ENCODE results near the gene RASSF5. TPM values are rescaled to one million over a fixed set of nuclear protein-coding genes. Genes with fewer than 3 reads are reported as not detected.

RASSF5 gene
- polyA plus RNA-seq, 2 of the 4 experiments (the other 2 are of a cell fraction) = 2.0 to 2.2 TPM

- ChIA-PET POLR2A (no interaction called here), CTCF (interaction anchor here (1.4 to 1.7 kb wide), 3 partner anchors 24 to 63 kb away, joined by 3 to 8 read pairs (median 6); no protein-coding TSS in a partner anchor)
- H3K4me1 ChIP-seq = peaks cover 5% of the 10 kb centered on the region; the same call in 1 of the 3 replicates
- no peak for DNase-seq (ENCODE audit: low read depth in 1 of 2, low spot score in 1 of 2)
- 83% methylated on average over 5 of the region's 5 CpGs for WGBS (ENCODE audit: missing lambda C conversion rate)
- TF ChIP-seq EHF (CRISPR knock-in tag; IDR thresholded peaks at IDR 0.05) = no peak
- no peak for TF ChIP-seq NFE2L2 (conservative IDR thresholded peaks at IDR 0.05; ENCODE audit: low read length)
- no peak overlapping the region for H3K27ac ChIP-seq
- no peaks in the 10 kb centered on the region for H3K9me3 ChIP-seq
- ATAC-seq = no peak
- FAIRE-seq = no peak
- H3K4me3 ChIP-seq = no peak overlapping the region
- H3K4me2 ChIP-seq = no peak overlapping the region
Observed at GRCh38 chr1:206521127-206521526, 13.8 kb downstream of the RASSF5 start.

GRCh38 chr1:206521694-206522402, 14.5 kb downstream of the RASSF5 start:
- Histone ChIP-seq H3K4me1 (peaks cover 5% of the 10 kb centered on the region; the same call in 1 of the 3 replicates), H3K4me3 (no peak overlapping the region), H3K4me2 (no peak overlapping the region), H3K9me3 (no peaks in the 10 kb centered on the region), H3K27ac (no peak overlapping the region)
- ATAC-seq (no peak), FAIRE-seq (no peak), DNase-seq (ENCODE audit: low read depth in 1 of 2, low spot score in 1 of 2) (no peak)
- TF ChIP-seq POLR2AphosphoS2 (conservative IDR thresholded peaks at IDR 0.05; ENCODE audit: low read length) = no peak
- TF ChIP-seq KDM5A (IDR thresholded peaks at IDR 0.05) = no peak
- no peak for TF ChIP-seq FOXS1 (CRISPR knock-in tag; IDR thresholded peaks at IDR 0.05)
- no peak for TF ChIP-seq HOXB5 (CRISPR knock-in tag; IDR thresholded peaks at IDR 0.05)
- TF ChIP-seq, protein P1, sequence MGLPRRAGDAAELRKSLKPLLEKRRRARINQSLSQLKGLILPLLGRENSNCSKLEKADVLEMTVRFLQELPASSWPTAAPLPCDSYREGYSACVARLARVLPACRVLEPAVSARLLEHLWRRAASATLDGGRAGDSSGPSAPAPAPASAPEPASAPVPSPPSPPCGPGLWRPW (IDR thresholded peaks at IDR 0.05) = no peak
- no peak for TF ChIP-seq TFCP2L1 (CRISPR knock-in tag; IDR thresholded peaks at IDR 0.05)
- no peak for TF ChIP-seq MYC (IDR thresholded peaks at IDR 0.05; ENCODE audit: borderline replicate concordance, low read length)
- ChIA-PET POLR2A (no interaction called here), CTCF (interaction anchor here (1.4 to 1.7 kb wide), 3 partner anchors 23 to 62 kb away, joined by 3 to 8 read pairs (median 6); no protein-coding TSS in a partner anchor)
- 80% methylated on average over 8 of the region's 8 CpGs for WGBS (ENCODE audit: missing lambda C conversion rate)

DNA sequence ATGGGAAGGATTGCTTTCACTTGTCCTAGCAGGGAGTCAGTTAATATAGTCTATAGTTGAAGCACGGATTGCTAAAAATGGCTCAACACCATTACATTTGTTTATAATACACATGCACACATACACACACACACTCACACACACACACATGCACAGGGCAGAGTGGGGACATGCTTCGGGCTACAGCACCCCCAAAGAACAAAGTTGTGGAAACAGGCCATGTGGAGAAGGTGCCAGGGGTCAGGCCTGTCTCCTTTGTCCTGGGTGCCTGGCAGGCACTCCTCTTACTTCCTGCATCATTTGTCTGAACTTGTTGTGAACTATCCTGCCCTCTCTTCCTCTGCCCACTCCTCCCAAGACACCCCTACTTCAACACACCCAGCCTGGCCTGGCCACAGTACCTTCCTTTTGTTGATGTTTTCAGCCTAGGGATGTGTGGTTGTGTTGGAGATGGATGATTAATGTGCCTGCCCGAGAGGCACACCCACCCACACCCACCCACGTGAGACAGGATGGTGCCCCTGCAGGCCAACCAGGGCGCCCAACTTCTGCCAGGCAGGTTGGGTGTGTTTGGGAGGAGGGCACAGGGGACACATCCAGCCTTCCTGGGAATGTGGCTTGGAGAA, 17.5 kb downstream of the RASSF5 start:
- FAIRE-seq (no peak), ATAC-seq (peak; percentile 55 to 74; a peak in 4 of 6 replicates), DNase-seq (ENCODE audit: low read depth in 1 of 2, low spot score in 1 of 2) (peak in 1 of 2 experiments; percentile 52)
- WGBS (ENCODE audit: missing lambda C conversion rate) = 67% methylated on average over 4 of the region's 5 CpGs
- POLR2A ChIA-PET = no interaction called here
- H3K4me3 ChIP-seq = no peak overlapping the region
- TF ChIP-seq HOXB5 (CRISPR knock-in tag; IDR thresholded peaks at IDR 0.05) = 0 out of 2 replicates have a peak, but pooled peaks have one; percentile 38
- no peak for TF ChIP-seq RNF2 (IDR thresholded peaks at IDR 0.05; ENCODE audit: borderline replicate concordance, low read depth)
- CTCF ChIA-PET = interaction anchor here (0.9 to 4.1 kb wide), 4 partner anchors 20 to 63 kb away, joined by 3 to 14 read pairs (median 4); no protein-coding TSS in a partner anchor
- peaks cover 5% of the 10 kb centered on the region; the same call in 1 of the 3 replicates for H3K4me1 ChIP-seq
- no peak overlapping the region for H3K27ac ChIP-seq
- H3K9me3 ChIP-seq = no peaks in the 10 kb centered on the region
- H3K4me2 ChIP-seq = no peak overlapping the region

- Histone ChIP-seq H3K9me3 (no peaks in the 10 kb centered on the region), H3K4me1 (peaks cover 5% of the 10 kb centered on the region; the same call in 1 of the 3 replicates), H3K27ac (no peak overlapping the region), H3K4me3 (no peak overlapping the region), H3K4me2 (no peak overlapping the region)
- CTCF ChIA-PET = interaction anchor here (1.3 to 4.1 kb wide), 3 partner anchors 19 to 64 kb away, joined by 3 to 14 read pairs (median 6); no protein-coding TSS in a partner anchor
- no peak for ATAC-seq
- WGBS (ENCODE audit: missing lambda C conversion rate) = 51% methylated on average over 6 of the region's 6 CpGs
- POLR2A ChIA-PET = no interaction called here
- no peak for TF ChIP-seq RAD21 (conservative IDR thresholded peaks at IDR 0.05 in 1 of 2, IDR thresholded peaks at IDR 0.05 in 1 of 2)
- no peak for TF ChIP-seq MAX (IDR thresholded peaks at IDR 0.05)
- TF ChIP-seq HOXB13 (CRISPR knock-in tag; IDR thresholded peaks at IDR 0.05; ENCODE audit: low read depth) = no peak
- no peak for TF ChIP-seq RNF2 (IDR thresholded peaks at IDR 0.05; ENCODE audit: borderline replicate concordance, low read depth)
- TF ChIP-seq SMC3 (IDR thresholded peaks at IDR 0.05) = no peak
- no peak for TF ChIP-seq FOXS1 (CRISPR knock-in tag; IDR thresholded peaks at IDR 0.05)
- no peak for TF ChIP-seq ESRRA (IDR thresholded peaks at IDR 0.05; ENCODE audit: borderline replicate concordance, low read length)
- TF ChIP-seq EHMT2 (IDR thresholded peaks at IDR 0.05; ENCODE audit: low read depth) = no peak
- no peak for TF ChIP-seq FOSB (CRISPR knock-in tag; IDR thresholded peaks at IDR 0.05)
- TF ChIP-seq EP300 (IDR thresholded peaks at IDR 0.05) = no peak
- TF ChIP-seq RFX5 (IDR thresholded peaks at IDR 0.05) = no peak
- TF ChIP-seq ZNF302 (CRISPR knock-in tag; IDR thresholded peaks at IDR 0.05) = no peak
- no peak for TF ChIP-seq RARB (CRISPR knock-in tag; IDR thresholded peaks at IDR 0.05)
- no peak for TF ChIP-seq ATOH8 (CRISPR knock-in tag; IDR thresholded peaks at IDR 0.05; ENCODE audit: low read depth)
- DNase-seq (ENCODE audit: low read depth in 1 of 2, low spot score in 1 of 2) = no peak
- FAIRE-seq = no peak
Observed at GRCh38 chr1:206526064-206526911, 19.0 kb downstream of the RASSF5 start.
